CD4-positive, alpha-beta T cell treated with Interleukin-15 for 4 hours (primary cell): ENCODE measurements around the gene HS3ST3B1.

ENCODE experiments used
- DNase-seq: peaks from one replicate; pipeline ENCODE4 v3.0.0-alpha.2; 2020; ENCODE audit warnings: low spot score

The HS3ST3B1 gene

DNA sequence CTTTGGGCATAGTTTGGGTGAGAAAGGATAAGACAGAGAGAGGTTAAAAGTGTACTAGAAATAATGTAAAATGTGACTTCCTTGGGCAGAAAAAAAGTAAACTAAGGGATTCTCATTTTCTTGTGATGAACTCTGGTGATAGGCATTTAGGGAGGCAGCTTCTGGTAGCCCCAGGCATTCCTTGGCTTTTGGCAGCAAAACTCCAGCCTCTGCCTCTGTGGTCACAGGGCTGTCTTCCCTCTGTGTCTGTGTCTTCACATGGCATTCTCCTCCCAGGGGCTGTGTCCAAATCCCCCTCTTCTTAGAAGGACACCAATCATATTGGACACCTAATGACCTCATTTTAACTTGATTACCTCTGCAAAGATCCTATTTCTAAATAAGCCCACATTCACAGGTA lies 54.7 kb downstream of the HS3ST3B1 start:
- no peak for DNase-seq

- DNase-seq: peak; percentile 35
These were observed 58.5 kb downstream of the HS3ST3B1 start for GRCh38 chr17:14359163-14360020.

DNA sequence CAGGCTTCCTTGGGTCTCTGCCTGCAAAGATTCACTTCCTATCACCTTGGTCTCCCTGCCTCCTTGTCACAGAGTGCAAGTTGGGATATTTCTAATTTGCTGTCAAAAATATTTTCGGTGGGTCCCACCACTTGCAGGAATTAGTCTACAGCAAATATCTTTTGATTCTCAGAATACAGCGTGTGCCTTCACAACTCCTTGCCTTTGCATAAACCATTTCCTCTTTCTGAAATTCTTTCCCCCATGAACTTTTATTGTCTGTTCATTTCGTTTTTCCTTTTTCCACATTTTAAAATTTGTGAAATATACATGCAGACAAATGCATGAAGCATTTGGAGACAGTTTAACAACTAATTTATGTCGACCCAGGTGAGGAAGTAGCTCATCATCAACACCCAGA lies 60.0 kb downstream of the HS3ST3B1 start:
- DNase-seq: no peak

DNA sequence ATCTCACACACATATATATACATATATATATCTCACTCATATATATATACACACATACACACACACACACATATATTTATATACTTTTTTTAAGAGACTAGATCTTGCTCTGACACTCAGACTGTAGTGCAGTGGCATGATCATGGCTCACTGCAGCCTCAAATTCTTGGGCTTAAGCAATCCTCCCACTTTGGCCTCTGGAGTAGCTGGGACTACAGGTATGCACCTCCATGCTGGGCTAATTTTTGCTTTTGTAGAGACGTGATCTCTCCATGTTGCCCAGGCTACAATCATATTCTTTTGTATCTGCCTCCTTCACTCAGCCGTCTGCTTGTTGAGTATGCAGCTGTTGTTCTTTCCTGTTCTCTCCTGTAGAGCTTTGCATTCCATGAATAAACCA lies 60.6 kb downstream of the HS3ST3B1 start:
- no peak for DNase-seq

DNA sequence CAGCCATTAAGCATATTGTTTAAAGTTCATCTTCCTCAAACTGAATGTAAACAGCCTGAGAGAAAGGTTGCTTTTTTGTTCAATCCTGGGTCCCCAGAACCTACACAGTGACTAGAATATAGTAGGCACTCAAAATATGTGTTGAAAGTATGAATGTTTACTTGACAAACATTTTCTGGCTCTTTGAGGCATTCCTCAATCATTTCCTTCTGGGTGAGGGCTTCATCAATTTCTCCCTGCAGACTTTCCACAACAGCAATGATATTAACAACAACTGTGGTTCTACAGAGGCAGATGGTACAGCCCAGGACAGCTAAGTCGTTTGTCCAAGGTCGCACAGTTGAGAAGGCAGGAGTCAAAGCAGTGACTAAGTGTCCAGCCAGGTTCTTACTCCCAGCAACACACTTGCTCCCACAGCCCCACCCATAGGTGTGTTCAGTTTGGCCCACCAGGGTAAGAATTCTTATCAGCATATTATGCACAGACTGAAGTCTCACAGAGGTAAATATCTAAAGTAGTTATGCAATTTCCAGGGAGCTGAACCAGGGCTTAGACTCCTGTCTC lies 61.1 kb downstream of the HS3ST3B1 start:
- DNase-seq: no peak

- DNase-seq: no peak
These were observed 65.3 kb downstream of the HS3ST3B1 start for GRCh38 chr17:14366199-14366598.

DNA sequence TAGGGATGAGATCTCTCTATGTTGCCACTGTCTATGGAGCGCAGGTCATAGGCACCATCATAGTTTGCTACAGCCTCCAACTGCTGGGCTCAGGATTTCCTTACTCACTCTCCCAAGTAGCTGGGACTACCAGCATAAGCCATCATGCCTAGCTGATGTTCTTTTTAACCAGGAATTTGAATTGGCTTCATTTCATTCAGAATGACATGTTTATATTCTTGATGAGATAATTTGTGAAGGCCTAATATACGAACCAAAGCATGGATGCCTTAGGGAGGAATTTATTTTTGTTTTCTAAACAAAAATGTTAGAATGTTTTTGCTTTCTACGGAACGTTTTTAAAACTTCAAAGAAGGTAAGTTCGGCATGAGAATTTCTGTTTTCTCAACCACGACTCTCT lies 71.6 kb downstream of the HS3ST3B1 start:
- DNase-seq: no peak

- no peak for DNase-seq
These were observed 72.2 kb downstream of the HS3ST3B1 start for GRCh38 chr17:14372905-14373613.

DNA sequence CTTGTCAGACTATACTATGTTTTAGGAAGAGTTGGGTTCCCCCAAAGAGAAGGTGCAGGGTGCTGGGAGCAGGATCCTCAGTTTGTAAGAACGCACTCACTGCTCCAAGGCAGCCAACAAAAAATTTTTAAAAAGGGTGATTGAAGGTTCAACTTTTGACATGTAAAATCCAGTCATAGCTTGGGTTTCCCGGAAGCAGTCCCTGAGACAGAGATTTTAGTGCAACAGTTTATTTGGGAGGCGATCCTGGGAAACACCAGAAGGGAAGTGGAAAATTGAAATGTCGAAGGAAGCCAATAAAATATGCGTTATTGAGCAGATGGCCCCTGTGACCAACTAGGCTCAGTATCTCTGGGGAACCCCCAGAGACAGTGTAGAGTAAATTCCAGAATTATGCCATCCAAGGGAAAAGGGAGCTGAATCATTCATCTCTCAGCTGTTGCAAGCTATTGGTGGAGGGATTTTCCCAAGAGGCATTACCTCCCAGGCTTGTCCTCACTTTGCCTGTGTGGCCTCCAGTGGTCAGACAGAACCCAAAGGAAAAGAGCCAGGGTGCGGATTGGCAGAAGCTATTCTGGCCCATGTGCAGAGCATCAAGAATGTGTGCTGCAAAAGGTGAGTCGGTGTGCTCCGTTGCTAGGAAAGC lies 72.9 kb downstream of the HS3ST3B1 start:
- DNase-seq: no peak

- DNase-seq: no peak
These were observed 73.4 kb downstream of the HS3ST3B1 start for GRCh38 chr17:14374268-14374667.

DNA sequence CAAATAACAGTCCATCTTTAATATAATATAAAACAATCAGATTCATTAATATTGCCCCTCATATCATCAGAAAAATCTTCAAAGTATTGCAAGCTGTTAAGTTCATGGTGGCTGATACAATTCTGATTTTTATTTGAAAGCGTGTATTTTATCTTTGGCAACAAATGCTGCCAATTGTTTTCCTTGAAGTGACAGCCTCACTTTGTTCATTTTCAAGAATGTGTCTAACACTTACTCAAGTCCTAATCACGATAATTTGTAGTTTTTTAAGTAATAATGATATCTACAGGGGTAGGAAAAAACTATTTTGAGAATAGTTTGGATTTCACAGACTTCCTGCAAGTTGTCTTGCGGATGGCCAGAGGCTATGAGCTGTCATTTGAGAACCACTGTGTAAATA lies 75.8 kb downstream of the HS3ST3B1 start:
- no peak for DNase-seq

GRCh38 chr17:14381606-14382005 lies 80.7 kb downstream of the HS3ST3B1 start:
- no peak for DNase-seq

GRCh38 chr17:14387036-14387435 lies 86.2 kb downstream of the HS3ST3B1 start:
- no peak for DNase-seq

- DNase-seq: no peak
These were observed 88.8 kb downstream of the HS3ST3B1 start for GRCh38 chr17:14389681-14390080.

DNA sequence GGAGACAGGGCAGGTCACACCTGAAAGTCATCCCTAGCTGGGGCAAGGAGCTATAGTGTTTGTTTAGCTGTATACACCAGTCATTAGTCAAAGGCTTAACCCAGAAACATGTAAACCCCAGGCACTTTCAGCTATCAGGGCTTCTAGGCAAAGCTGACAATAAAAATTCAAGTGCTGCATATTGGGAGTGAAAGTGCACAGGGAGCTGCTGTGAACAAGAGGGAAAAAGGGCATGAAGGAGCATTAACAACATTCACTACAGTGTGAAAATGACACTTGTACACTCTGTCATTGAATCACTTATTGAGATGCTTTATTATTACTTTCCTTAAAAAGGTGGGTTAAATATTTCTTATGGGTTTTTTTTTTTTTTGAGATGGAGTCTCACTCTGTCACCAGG lies 92.8 kb downstream of the HS3ST3B1 start:
- no peak for DNase-seq

- DNase-seq: no peak
These were observed 94.4 kb downstream of the HS3ST3B1 start for GRCh38 chr17:14395255-14395654.

- no peak for DNase-seq
These were observed 95.7 kb downstream of the HS3ST3B1 start for GRCh38 chr17:14396547-14396946.

DNA sequence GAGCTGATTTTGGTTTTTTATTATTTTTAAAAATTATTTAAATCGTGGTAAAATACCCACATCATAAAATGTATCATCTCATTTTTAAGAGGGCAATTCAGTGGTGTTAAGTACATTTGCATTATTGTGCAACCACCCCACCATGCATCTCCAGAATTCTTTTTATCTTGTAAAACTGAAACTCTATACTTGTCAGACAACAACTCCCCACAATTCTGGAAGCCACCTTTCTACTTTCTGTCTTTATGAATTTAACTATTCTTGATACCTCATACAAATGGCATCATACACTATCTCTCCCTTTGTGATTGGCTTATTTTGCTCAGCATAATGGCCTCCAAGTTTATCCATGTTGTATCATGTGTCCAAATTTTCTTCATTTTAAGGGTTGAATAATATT lies 97.9 kb downstream of the HS3ST3B1 start:
- DNase-seq: no peak
